Hematopoietic multipotent progenitor cell treated with erythropoietin and hydrocortisone succinate and interleukin-3 and kit ligand, for 4 days (in vitro differentiated cells): ENCODE results near the gene MDM2.

Source experiments
- DNase-seq: peaks from one replicate; pipeline ENCODE4 v3.0.0-alpha.2; 2015

MDM2 gene

DNA sequence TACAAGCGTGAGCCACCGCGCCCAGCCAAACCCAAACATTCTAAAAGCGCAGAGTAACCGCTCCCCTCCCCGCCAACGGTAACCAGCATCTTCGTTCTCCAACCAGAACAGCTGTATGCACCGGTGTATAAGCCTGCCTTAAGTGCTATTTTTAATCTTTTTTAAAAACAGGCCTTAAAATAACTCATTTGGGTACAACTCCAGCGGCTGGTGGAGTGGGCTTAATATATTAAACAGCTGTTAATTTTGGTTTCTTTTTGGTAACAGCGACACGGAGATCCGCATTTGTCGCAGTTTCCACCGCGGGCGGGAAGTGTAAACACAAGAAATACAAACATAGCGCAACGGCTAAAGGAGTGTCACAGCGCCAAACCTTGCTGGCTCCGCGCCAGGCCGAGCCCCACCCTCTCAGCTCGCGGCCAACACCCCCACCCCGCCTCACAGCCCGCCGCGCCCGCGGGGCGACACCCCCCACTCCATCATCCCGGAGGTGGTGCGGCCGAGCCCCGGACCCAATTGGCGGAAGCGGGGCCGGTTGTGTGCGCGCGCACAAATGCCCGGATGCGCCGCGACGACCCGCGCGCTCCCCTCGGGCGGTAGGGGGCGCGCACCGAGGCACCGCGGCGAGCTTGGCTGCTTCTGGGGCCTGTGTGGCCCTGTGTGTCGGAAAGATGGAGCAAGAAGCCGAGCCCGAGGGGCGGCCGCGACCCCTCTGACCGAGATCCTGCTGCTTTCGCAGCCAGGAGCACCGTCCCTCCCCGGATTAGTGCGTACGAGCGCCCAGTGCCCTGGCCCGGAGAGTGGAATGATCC, at the start of gene MDM2:
MDM2 (plus strand) TSS at position 602 of the 812 bp plus-strand sequence. CDS start 301 bp downstream, outside the sequence.
- peak; percentile 97 for DNase-seq

DNA sequence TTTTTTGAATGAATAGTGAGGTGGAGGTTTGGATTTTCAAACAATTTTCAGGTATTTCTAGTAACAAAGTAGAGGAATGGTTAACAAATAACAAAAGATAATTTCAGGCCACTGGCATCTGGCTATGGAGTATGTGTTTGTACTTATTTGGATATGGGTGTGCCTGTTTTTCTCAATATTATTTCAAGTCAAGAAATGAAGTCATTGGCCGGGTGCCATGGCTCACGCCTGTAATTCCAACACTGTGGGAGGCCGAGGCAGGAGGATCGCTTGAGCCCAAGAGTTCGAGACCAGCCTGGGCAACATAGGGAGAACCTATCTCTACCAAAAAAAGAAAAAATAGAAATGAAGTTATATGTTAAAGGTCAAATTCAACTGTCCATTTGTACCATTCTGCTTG, 48.1 kb upstream of the MDM2 start:
- DNase-seq = no peak

DNA sequence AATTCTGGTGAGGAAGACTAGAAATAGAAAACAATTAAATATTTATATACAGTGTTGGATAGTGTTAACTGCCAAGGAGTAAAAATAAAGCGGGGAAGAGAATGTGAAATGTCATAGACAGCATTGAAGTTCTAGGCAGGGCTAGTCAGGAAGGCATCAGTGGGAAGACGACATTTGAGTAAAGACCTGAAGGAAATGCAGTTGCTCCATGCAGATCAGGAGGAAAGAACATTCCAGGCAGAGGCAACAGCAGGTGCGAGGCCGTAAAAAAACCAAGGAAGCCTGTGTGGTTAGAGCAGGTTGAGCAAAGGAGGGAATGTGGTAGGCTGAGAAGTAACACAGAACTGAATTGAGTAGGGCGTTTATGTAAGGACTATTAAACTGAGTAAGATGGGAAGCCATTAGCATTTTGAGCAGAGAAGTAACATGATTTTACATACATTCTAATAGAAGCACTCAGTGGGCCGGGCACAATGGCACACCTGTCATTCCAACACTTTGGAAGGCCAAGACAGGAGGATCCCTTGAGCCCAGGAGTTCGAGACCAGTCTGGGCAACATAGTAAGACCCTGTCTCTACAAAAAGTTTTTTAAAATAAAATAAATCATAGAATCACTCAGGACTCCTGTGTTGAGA, 47.1 kb upstream of the MDM2 start:
- no peak for DNase-seq

DNA sequence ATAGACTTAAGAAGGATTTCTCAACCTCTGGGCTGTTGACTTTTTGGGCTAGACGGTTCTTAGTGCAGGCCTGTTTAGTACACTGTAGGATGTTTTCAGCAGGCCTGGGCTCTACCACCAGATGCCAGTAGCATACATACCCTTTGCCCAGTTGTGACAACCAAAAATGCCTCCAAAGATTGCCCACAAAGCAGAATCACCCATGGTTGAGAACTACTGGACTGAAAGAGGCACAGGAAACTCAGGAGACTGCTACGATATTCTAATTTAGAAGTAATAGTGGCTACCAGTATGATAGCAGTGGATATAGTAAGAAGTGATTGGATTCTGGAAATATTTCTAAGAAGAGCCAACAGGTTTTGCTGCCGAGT, 46.5 kb upstream of the MDM2 start:
- DNase-seq = no peak

DNA sequence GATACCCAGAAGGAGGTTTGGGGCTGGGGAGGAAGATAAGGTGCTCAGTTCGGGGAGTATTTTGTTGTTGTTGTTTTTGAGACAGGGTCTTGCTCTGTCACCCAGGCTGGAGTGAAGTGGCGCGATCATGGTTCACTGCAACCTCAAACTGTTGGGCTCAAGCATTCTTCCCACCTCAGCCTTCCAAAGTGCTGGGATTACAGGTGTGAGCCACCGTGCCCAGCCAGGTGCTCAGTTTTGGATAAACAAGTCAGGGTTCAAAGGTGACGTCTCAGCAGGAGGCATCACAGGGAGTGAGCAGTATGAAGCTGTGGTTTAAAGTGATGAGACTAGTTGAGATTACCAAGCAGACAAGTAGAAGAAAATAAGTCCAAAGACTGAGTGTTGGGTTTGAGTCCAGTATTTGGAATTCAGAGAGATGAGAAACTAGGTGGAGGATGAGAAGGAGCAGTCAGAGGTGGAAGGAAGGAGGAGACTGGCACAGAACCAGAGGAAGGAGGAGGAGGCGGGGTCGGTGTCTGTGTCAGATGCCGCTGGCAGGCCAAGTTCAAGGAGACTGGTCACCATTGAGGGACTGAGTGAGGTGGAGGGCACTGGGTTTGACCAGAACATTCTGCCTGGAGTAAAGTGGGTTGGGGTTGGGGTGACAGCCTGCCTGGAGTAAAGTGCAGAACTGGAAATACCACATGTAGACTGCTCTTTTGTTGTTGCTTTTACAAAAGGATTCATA, 45.9 kb upstream of the MDM2 start:
- DNase-seq = no peak

DNA sequence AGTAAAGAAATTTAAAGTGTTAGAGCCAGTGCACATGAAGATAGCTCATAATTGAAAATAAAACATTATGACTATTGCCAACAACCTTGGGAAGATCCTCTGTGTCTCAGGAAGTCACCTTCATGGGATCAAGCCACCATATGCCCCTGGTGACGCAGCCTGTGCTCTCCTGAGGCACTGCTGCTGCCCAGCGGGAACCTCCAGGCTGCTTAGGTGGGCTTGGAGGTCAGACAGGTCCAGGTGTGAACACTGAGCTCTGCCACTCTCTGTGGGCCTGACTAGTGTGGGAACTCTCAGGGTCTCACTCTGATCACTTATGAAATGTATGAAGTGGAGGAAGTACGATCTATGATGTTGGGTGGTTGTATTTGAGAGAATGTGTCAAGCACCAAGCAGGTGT, 45.3 kb upstream of the MDM2 start:
- no peak for DNase-seq

DNA sequence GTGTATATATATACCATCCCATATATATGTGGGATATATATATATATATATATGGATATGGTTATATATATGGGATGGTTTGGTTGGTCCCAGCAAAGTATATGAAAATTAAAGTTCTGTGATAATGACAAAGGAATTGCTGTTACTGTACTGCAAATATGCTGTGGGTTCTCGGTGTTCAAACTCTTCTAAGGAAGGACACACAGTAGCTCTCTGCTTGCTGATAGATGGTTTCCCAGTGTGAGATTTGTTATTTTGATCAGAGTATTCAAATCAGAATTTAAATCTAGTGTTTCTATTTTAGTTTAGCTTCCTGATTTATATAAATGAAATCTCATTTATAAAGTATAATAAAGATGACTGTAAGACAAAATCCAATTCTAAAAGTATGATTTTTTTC, 42.3 kb upstream of the MDM2 start:
- no peak for DNase-seq

DNA sequence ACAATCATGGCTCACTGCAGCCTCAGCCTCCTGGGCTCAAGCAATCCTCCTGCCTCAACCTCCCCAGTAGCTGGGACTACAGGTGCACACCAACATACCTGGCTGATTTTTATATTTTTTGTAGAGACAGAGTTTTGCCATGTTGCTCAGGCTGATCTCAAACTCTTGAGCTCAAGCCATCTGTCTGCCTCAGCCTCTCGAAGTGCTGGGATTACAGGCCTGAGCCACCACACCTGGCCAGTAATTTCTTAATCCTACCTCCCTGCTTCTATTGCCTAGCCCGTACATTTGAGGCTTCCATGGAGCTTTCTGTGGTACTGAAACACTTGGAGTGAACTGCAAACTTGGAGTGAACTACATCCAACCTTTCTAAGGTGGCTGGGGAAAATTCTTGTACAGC, 41.3 kb upstream of the MDM2 start:
- DNase-seq = no peak

DNA sequence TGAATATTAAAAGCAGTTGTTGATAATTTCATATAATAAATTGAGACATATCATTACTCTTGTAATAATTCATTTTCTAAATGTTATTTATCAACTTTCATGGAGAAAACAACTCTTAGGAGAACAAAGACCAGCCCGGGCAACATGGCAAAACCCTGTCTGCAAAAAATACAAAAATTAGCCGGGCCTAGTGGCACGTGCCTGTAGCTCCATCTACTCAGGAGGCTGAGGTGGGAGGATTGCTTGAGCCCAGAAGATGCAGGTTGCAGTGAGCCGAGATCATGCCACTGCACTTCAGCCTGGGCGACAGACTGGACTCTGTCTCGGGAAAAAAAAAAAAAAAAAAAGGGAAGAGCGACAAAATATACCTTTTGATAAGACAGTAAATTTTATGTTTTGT, 40.8 kb upstream of the MDM2 start:
- no peak for DNase-seq

DNA sequence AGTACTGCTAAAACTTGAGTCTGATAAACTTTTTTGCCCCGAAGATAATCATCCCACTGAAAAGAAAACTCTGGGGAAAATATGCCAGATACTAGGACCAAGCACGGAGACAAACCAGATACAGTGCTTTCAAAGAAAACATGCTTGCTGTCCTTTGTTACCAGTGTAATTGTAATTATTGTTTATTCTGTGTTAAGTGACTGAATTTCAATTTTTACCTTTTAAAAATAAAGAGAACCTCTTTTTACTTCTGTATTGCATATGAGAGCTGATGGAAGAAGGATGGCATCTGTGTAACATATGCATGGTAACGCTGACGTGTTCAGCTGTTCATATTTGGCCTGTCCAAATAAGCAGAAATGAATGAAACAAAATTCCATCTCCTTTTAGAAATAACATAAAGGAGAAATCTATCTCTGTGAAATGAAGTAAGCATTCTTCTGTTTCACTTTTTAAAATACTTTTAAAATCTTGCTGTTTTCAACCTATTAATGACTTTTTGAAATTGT, 39.5 kb upstream of the MDM2 start:
- no peak for DNase-seq

DNA sequence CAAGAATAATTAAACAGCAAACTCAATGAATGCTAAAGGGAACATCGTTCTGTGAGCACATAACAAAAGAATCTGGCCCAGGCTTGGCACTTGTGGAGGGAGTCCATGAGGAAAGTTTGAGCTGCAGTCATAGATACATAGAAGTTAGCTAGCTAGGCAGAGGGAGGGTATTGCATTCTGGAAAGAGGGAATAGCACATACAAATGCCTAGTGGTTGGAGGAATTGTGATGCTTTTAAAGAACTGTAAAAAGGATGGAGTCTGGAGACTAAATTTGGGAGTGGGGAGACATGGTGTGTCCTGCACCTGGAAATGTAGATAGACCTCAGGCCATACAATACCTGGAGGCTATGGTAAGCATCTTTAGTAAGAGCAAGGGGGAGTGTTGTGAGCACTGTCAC, 38.0 kb upstream of the MDM2 start:
- no peak for DNase-seq

DNA sequence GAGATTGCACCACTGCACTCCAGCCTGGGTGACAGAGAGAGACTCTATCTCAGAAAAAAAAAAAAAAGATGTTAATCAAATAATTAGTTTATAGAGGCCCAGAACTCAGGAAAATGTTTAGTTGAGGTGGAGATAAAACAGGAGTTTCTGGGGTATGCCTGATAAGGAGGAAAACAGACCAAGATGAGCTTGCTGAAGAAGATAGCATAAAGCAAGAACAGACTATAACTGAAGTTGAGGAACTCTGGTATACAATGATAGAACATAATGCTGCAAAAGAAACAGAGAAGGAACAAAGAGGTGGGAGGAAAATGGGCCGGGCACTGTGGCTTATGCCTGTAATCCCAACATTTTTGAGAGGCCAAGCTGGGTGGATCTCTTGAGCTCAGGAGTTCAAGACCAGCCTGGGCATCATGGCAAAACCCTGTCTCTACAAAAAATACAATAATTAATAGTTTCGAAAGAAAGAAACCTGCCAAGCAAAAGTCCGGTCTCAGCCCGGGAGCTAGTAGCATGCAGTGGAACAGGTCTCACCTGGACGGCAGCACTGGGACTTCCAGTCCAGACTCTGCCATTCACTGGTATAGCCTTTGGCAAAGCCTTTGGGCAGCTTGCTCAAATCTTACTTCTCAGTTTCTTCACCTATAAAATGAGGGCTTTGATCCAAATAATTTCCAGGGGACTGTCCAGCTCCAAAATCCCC, 36.6 kb upstream of the MDM2 start:
- peak; percentile 82 for DNase-seq

DNA sequence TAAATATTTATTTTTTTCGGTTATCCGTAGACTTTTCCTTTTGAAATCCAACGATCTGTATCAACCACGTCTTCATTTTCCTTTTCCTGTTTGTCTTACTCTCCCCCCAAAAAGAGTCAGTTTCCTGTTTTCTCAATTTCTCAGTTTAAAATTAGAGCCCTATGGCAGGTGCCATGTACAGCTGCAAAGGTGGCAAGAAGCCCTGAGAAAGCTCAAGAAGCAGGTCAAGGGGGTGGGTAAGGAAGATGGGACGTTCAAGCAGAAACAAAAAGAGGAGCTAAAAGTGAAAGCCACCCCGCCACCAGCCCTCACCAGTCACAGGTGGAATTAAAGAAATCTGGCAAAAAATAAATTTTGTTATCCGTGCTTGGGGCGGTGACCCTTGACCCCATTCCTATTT, 35.3 kb upstream of the MDM2 start:
- DNase-seq = no peak

DNA sequence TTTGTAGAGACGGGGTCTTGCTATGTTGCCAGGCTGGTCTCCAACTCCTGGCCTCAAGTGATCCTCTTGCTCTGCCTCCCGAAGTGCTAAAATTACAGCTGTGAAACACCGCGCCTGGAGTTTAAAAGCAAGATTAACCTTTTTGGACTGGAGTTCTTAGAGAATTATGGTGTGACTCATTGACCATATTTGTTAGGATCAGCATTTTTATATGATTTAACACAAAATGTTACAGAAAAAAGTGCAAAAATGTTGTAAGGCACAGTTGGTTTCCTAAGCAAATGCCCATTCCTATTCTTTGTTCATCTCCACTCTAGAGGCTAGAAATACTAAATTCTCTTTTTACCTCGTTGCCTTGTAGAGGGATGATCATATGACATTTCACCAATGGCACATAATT, 34.4 kb upstream of the MDM2 start:
- no peak for DNase-seq

DNA sequence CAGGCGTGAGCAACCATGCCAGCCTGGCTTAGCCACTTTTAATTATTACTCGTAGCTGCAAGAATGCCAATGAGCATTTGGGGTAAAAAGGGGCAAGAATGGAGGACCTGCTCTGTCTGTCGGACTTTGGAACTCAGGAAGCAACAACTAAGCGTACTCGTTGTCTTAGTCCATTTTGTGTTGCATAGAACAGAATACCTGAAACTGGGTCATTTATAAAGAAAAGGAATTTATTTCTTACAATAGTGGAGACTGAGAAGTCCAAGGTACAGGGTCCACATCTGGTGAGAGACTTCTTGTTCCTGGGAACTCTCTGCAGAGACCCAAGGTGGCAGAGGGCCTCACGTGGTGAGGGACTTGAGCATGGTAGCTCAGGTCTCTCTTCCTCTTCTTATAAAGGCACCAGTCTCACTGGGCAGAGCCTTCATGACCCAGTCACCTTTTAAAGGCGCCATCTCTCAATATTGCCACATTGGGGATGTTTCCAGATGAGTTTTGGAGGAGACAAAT, 32.8 kb upstream of the MDM2 start:
- DNase-seq = no peak

DNA sequence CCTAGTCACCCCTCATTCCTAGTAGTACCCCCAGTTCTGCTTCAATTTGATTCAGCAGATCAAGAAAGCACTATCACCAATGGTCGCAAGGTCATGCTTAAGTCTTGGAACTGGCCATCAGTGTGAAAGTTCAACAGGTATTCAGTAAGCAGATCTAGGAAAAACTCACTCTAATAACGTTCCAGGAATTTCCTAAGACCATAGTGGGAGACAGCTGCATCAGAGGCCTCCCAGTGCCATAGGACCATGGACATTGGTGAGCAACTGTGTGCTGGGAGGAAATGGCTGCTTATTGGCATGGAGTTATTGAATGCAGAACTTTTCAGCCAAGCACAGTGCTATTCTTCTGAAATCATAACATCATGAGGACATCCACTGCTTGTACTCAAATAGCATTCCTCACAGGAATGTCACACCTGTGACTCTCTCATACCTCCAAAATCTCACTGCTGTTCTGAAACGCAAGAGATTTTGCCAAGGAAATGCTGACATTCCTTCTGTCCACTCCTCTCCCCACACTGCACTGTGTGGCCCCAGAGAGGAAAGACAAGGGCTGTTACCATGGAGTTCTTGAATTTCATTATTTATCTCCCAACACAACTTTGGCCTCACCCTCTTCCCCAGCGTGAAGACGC, 30.9 kb upstream of the MDM2 start:
- DNase-seq = no peak

DNA sequence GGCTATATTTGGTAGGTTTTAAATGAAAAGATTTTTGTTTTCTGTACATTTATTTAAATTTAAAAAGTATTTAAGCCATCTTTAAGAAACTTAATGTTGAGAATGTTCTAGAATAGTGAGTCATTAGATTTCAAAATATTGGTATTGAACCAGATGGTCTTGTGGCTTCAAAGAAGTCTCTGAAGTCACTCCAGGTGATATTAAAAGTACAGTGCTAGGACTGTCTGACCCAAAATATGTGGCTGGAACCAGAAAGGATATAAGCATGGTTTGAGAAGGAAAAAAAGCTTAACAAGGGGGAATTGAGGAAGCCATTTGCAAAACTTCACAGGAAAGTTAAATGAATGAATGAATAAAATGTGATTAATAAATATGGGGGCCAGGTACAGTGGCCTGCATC, 28.7 kb upstream of the MDM2 start:
- DNase-seq = no peak

DNA sequence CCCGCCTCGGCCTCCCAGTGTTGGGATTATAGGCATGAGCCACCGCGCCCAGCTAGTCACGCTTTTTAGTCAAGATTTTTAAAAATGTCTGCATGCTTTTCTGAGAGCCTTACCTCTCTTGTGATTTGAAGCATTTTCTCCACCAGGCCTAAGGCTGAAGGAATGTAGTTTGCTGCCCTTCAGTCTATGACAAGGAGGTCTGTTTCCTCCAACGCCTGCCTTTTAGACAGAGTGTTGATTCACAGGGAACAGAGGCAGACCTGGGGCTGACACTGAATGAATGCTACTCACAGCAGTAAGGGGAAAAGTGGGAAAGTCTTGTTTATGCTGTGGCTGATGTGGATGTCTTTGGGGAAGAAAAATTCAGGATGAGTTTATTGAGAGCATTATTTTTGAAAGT, 27.2 kb upstream of the MDM2 start:
- DNase-seq = no peak

DNA sequence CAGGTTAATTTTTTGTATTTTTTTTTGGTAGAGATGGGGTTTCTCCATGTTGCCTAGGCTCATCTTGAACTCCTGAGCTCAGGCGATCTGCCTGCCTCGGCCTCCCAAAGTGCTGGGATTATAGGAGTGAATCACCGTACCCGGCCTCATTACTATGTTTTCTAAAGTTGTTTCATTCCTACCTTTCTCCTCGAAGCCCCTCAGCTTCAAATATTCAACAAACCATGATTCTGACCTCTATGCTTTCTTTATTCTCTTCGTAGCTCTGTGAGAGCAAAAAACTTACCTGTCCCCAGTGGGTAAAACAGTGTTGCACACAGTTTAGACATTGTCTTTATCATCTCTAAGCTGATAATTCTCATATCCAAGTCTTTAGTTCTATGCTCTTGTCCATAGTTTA, 26.2 kb upstream of the MDM2 start:
- no peak for DNase-seq

DNA sequence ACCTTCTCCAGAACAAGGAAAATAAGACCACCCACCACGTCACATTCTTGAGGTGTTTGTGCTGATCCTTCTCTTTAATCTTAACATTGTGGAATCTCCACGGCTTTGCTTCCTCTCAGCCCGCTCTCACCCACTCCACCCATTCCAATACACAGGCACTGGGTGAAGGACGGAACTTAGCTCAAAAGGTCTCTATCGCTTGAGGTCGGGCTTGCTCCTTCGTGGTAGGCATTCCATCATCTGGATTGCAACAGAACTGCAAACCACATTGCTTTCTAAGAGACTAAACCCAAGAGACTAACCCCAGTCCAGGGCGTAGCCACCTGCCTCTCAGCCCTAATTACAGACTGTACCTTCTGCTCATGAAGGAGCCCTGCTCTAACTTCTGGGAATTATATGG, 24.0 kb upstream of the MDM2 start:
- peak; percentile 67 for DNase-seq

DNA sequence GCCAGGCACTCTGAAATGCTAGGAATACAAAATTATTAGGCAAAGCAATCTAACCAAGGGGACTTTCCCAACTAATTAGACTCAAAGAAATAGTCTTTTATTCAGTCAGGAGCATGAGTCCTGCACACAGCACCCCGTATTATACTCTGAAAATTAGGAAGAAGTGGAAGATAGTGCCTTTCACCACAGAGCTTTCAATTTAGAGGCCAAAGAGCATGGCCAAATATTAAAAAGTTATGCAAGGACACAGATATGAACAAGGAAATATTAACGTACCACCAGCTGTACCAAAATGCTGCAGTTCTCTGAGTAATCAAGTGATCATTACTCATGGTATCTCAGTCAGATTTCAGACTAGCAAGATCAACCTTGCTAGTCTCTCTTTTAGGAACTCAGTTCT, 22.6 kb upstream of the MDM2 start:
- DNase-seq = no peak

DNA sequence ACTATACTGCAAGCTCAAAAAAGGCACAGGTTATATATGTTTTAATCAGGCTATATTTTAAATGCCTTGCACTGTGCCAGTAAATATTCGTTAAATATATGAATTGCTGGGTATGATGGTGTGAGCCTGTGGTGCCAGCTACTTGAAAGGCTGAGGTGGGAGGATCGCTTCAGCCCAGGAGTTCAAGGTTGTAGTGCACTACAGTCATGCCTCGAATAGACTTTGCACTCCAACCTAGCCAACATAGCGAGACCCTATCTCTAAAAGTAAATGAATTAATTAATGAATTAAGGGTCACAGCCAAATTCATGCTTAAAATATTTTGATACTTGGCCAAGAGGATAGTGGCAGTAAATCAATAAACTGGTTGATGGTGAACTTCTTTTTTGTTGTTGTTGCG, 22.2 kb upstream of the MDM2 start:
- no peak for DNase-seq

DNA sequence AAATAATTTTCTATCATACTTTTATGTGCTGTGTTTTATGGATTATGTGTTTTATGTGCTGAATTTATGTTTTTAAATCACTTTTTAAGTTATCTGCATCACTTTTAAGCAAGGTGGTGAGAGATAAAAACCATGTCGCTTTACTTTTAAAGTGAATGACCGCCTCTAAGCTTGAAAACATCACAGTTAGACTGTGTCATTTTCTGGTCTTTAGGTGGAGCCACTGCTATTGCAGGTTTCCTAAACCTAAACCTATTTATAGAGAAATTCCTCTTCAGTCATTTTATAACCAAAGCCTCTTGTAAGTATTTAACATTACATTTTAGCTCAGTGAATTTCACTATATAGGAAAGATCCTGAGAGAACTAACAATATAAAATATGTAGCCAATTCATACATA, 21.0 kb upstream of the MDM2 start:
- peak; percentile 65 for DNase-seq
